Activated CD4-positive, alpha-beta T cell treated with anti-CD3 and anti-CD28 coated beads for 48 hours (primary cell): ENCODE measurements around the gene DCTN1.
A peak's percentile ranks its signal among the peaks of the same experiment; 100 is the strongest.
"Not testable (repeated sequence)": the region's sequence is repeated elsewhere in the genome, so short reads cannot be mapped to it uniquely, and the experiment has no call there.

Source experiments
- DNase-seq: peaks from one replicate; pipeline ENCODE4 v3.0.0-alpha.2; 2020

Gene DCTN1

GRCh38 chr2:74368499-74368898, 11.6 kb downstream of the DCTN1 start:
- DNase-seq = no peak

- DNase-seq = no peak
Measured at GRCh38 chr2:74367789-74368188, 12.3 kb downstream of the DCTN1 start.

- DNase-seq = no peak
Measured at GRCh38 chr2:74366036-74366435, 14.1 kb downstream of the DCTN1 start.

DNA sequence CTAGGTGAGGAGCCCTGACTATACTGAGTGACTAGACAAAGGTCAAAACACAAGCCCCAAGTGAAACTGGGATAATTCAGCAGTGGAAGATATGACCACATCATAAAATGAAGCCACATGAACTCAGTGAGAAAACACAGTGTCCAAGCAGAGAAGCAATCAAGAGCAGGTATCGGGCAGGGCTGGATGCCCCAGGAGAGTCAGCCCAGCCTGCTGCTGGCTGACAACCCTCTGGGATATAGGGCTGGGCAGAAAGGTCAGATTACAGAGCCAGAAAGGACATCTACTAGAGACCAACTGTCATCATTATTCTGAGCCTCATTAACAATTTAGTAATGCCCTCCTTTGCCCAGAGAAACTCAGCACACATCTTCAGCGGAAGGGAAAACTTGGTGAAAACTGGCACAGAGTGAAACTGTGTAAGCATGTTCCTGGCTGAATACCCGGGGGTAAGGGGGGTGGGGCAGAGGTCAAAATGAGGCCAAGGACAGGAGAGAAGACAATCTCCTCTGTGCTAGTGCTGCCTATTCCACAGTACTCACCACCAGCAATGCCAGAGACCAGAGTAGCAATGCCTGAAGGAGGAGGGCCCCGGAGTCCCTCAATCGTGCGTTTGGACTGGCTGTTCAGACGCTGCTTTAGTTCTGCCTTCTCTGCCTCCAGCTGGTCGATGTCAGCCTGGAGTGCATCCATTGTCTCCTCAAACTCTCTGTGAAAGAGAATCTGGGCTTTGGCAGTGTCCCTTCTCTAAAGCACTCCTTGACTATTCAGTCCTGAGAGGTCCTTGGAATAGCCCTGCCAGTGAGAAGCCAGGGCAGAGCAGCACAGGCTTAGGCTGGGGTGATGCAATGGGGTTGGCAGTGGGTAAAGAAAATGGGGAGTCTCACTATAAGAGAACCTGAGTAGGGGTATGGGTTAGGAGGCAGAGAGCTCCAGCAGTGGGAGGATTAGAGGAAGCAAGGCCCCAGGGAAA, 15.3 kb downstream of the DCTN1 start:
- no peak for DNase-seq

- DNase-seq = no peak
Measured at GRCh38 chr2:74361327-74361726, 18.8 kb downstream of the DCTN1 start.

DNA sequence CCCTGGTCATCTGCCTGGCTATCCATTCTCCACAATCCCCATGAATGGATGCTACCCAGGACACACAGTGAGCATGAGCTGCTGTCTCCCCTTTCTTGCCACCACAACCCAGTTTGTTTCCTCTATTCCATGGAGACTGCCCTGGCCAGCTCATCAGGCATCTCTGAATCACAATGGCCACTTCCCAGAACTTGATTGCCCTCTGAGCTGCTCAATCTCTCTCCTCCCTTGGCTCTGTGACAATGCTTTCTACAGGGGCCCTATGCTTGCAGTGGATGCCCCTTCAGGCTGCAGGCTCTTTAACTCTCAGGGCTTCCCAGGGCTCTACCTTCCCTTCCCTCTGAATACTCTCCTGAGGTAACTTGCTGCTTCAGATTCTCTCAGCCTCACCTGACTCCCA, 22.5 kb downstream of the DCTN1 start:
- no peak for DNase-seq

DNA sequence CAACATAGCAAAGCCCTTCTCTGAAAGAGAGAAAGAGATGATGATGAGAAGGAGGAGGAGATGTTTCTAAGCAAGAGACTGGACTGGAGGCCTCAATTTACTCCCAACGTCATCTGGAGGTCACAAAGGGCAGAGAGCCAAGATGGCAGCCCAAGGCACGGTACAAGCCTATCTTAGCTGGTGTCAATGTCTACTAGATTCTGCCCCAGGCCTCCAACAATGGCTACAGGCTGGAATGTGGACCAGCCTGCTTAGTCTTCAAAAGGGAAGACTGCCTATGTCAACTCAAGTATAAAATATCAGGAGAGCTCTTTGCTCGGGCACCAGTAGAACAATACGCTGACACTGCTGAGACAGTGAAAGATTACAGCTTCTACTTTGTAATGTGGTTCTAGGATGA, 30.2 kb downstream of the DCTN1 start:
- DNase-seq = no peak

- no peak for DNase-seq
Measured at GRCh38 chr2:74347742-74348141, 32.4 kb downstream of the DCTN1 start.

DNA sequence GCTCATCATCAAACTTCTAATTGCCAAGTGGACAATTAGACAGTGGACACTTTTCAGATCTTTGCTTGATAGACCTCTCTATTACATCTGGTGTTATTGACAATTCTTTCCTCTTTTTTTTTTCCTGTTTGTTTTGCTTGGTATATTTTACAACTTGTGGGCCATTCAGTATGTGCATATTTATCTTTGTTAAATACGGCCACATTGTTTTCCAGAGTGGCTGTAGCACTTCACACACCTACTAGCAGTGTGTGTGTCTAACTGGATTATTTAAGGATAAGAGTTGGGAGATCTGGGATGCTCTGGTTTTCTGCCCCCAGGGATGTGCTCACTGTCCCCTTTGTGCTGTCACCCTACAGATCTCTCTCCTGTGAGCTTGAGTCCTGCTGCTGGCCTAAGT, 32.8 kb downstream of the DCTN1 start:
- DNase-seq = no peak

GRCh38 chr2:74345272-74345943, 34.7 kb downstream of the DCTN1 start:
- DNase-seq = no peak

DNA sequence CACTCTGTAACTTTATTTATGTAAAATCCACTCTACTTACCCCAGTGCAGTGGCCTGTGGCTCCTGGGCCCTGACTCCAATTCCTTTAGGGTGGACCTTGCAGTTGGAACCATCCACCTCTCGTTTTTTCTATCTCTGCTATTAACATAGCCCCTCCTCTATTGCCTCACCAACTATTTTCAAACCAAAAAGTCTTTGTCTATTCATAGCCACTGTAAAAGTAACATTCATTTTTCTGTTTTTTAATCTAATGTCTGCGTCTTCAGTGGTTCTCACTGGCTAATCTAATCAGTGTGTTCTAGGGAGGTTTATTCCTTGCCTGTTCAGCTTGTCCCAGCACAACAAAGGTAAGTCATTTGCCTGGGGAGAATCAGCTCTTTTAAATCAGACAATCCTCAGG, 36.8 kb downstream of the DCTN1 start, which contains the start of gene SLC4A5:
Gene SLC4A5, minus strand, starts transcription at position 101 of the 400 bp plus-strand sequence. CDS start 28,393 bp downstream, outside the sequence.
- no peak for DNase-seq

DNA sequence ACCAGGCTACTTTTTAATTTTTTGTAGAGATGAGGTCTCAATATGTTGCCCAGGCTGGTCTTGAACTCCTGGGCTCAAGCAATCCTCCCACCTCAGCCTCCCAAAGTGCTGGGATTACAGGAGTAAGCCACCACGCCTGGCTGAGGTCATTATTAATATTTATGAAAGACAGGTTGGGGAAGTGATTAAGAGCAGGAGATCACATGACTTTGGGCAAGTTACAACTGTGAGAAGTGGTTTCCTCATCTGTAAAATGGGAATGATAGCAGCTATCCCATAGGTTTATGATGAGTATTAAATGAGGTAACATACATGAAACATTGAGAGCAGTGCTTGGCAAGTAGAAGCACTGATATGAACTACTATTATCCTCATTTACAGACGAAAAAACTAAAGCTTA, 43.9 kb downstream of the DCTN1 start:
- not testable (repeated sequence) for DNase-seq

DNA sequence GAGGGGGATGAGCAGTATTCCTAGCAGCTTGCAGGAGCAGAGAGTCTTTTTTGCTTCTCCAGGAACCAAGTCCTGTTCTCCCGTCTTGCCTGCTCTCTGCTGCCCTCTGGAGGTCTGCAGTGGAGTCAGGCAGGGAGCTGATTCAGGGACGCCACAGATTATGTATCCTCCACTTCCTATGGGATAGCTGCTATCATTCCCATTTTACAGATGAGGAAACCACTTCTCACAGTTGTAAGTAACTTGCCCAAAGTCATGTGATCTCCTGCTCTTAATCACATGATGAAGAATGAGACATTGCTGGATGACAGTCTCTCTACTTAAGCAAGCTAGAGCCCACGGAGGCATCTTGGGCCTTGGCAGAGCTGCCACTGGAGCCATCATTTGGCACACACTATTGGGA, 45.2 kb downstream of the DCTN1 start:
- DNase-seq = peak; percentile 80

GRCh38 chr2:74333896-74334586, 46.1 kb downstream of the DCTN1 start:
- DNase-seq = no peak

DNA sequence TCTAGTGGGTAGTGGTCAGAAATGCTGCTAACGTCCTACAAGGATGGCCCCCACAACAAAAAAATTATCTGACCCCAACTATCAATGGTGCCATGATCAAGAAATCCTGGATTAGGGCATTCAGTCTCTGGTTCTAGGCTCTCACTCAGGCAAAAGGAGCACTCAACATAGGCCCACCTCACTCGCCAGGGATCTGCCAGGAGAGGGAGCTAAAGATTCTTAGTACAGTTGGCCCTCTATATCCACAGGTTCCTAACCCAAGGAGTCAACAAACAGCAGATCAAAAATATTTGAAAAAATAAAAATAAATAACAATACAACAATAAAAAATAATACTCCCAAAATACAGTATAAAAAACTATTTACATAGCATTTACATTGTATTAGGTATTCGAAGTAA, 46.9 kb downstream of the DCTN1 start:
- DNase-seq = peak; percentile 29

DNA sequence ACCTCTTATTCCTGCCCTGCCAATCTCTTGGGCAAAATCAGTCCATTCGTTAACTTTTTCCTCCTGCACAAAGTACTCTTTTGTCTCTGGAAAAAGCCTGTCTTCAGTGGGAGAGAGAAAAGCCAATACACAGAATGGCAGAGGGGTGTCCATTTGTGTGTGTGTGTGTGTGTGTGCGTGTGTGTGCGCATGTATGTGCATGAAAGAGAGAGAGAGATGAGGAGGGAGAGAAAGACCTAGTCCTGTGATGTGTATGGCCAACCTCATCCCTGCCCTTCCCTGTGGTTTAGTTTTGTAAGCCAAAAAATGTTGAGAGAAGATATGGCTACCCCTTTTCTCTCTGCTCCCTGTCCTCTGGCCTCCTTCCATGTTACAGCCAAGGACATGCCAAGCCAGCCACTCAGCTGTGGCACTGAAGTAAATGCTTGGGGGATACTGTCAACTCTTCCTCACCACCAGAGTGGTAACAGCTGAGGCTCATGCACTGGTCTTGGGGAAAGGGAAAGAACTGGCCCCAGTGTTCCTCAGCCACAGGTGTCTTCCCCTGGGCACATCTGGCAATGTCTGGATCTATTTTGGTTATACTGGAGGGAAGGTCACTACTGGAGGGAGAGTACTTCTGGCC, 47.4 kb downstream of the DCTN1 start:
- DNase-seq = no peak

- DNase-seq = no peak
Measured at GRCh38 chr2:74328573-74328972, 51.5 kb downstream of the DCTN1 start.

DNA sequence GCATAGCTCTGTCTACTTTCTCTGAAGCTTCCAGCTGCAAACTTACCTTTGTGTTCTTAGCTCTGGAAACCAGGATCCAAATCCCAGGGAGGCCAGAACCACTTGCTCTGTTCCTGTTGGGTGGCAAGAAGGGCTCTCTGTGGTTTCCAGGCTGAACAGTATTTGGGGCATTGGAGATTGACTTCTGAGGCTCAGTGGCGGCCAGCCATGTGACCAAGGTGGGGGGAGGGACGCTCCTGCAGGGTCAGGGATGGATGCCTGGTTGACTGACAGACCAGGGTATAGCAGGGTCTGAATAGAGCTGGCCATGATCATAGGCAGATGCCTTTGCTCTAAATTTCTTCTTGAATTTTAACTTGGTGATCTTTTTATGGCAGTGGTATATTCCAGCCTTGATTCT, 52.0 kb downstream of the DCTN1 start:
- DNase-seq = no peak

DNA sequence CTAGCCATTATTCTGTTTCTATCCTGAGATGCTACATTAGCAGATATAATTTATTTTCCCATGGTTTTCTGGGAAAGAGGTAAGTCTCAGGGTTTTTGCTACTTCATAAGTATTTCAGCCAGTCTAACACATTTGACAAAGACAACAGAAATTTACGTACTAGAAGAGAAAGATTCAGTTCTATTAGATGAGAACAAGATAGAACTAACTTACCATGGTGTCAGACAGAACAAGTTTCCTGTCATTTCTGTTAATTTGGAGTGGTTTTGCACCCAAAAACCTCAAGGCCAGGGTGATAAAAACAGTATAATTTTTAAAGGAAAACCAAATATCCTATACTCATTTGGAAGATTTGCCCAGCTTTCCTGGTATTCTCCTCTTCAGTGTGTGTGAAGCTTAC, 52.5 kb downstream of the DCTN1 start:
- no peak for DNase-seq

GRCh38 chr2:74327199-74327598, 52.9 kb downstream of the DCTN1 start:
- DNase-seq = no peak

DNA sequence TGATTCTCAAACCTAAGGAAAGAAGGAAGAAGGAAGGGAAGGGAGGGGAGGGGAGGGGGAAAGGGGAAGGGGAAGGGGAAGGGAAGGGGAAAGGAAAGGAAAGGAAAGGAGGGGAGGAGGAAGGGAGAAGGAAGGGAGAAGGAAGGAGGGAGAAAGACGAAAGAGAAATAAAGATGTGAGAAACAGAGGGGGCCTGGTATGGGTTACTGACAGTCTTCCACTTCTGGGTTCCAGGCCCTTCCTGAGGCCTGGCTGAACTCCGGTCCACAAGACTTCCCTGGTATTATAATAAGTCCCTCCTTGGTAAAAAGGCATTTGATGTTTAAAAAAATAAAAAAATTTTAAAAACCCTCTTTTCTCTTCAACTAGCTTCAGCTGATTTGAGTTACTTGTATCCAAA, 54.3 kb downstream of the DCTN1 start:
- no peak for DNase-seq

DNA sequence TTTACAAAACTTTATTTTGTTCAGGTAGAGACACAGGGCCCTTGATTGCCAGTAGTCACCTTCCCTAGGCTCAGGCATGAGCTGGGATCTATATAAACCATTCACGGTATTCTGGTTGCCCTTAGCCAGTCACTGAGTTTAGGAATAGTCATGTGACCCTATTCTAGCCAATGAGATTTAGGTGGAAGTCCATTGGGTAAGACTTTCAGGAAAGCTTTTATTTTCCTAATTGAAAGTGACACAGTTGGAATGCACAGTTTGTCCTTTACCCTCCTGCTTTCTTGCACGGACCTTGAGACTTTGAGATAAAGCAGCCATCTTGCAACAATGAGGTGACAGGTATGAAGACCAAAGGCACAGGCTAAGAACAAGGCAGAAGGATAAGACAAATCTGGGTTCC, 58.4 kb downstream of the DCTN1 start:
- DNase-seq = no peak

GRCh38 chr2:74317701-74318100, 62.4 kb downstream of the DCTN1 start:
- DNase-seq = no peak
